Sigmoid colon (tissue), 4 donors: ENCODE measurements around the gene PRKN.

Source experiments
- CTCF ChIP-seq, 4 experiments: fragments of 450-650 bp in 3 of 4; fragments of 200-600 bp in 1 of 4; IDR thresholded peaks; one replicate each; pipeline ENCODE4 v1.5.1; 2016 to 2019; ENCODE audit warnings: antibody characterized with exemption in 4 of 4, mild to moderate bottlenecking in 3 of 4, moderate library complexity in 2 of 4
- EP300 ChIP-seq, 4 donors: sonication (generic); formaldehyde crosslinking; IDR thresholded peaks; one replicate each; pipeline ENCODE4 v1.6.1; 2017; ENCODE audit warnings: antibody characterized with exemption in 4 of 4
- POLR2A ChIP-seq, 2 donors: fragments of 450-650 bp; IDR thresholded peaks; one replicate each; pipeline ENCODE4 v1.6.1; 2016; ENCODE audit warnings: antibody characterized with exemption in 2 of 2, mild to moderate bottlenecking in 2 of 2, moderate library complexity in 2 of 2

GRCh38 chr6:161908872-161909271 is 818.7 kb downstream of the PRKN start:
- TF ChIP-seq CTCF (IDR thresholded peaks at IDR 0.05) (no peak), POLR2A (IDR thresholded peaks at IDR 0.05) (no peak), EP300 (IDR thresholded peaks at IDR 0.05) (no peak)
